NCI-H345 (cell line): ENCODE results near the gene AIFM1.
"Not testable (repeated sequence)": the region's sequence is repeated elsewhere in the genome, so short reads cannot be mapped to it uniquely, and the experiment has no call there.

Source experiments
- DNase-seq: peaks from one replicate; lab custom pipeline; 2025; lab: John Stamatoyannopoulos, UW

AIFM1 gene

GRCh38 chrX:130118441-130119311, 47.0 kb downstream of the AIFM1 start:
- DNase-seq: no peak

GRCh38 chrX:130117166-130117565, 48.5 kb downstream of the AIFM1 start:
- DNase-seq: no peak

- not testable (repeated sequence) for DNase-seq
These were observed 50.3 kb downstream of the AIFM1 start for GRCh38 chrX:130115119-130115885.

GRCh38 chrX:130114141-130114588, 51.5 kb downstream of the AIFM1 start:
- DNase-seq: no peak

DNA sequence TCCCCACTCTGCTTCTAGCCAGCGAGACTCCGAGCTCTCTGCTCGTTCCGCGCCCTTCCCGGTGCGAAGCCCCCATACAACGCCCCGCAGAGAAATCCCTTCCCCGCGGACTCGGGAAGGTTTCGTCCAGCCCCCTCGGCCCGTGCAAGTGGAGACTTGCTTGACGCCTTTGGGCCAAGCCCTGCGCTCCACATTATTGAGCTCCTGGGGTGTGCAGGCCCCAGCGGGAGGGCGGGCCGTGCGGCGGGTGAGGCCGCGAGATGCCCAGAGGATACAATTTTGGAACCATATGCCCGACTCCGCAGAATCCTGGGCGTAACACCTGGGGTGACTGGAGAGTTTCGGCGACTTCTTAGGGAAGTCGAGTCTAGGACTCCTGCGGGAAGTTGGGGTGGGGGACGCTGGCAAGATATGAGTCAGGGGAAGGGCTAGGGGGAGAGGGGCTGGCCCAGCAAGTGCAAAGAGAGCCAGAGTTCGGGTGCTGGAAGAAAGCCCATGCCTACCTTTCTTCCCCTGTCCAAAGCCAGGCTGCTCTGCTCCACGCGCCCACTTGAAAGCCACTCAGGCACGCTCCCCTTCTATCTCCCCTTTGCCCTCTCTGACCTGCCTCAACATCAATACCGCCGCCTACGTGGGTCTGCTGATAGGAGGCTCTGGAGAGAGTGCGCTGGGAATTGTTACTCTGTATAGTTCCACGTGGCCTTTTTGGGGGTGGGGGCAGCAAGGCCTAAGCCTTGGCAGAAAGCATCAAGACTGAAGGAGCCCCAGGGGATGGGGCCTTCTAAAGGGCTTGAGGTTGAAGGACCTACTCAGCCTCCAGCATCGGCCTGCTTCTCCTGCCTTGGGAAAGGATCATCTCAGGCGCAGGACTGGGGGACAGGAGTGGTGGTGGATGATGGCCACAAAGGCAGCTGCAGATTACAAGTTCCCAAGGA, 54.2 kb downstream of the AIFM1 start:
- DNase-seq: no peak

GRCh38 chrX:130110379-130111219, 55.0 kb downstream of the AIFM1 start, which contains the start of gene ELF4:
Gene ELF4, minus strand, starts transcription at chrX:130110497. Its CDS starts 29,167 bp downstream, at chrX:130081330.
- peak; percentile 25 for DNase-seq

GRCh38 chrX:130109429-130110378, 55.9 kb downstream of the AIFM1 start:
- DNase-seq: no peak

GRCh38 chrX:130108647-130109428, 56.8 kb downstream of the AIFM1 start:
- no peak for DNase-seq

DNA sequence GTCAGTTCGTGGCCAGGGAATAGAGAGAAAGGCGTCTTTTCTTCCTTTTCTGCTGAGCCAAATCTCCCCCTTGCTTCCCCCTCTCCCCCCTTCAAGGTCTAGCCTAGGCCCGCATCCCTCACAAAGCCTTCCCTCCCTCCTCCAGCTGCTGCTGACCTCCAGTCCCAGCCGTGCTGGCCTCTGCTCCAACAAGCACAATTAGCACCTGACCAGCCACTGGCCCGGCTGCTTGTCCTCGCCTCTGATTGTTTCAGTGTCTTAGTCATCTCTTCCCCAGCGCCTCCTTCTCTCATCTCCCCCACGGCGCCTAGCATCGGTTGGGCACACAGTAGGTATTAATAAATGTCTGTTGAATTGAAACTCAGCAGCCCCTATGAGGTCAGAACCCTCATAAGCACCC, 59.6 kb downstream of the AIFM1 start:
- DNase-seq: no peak

DNA sequence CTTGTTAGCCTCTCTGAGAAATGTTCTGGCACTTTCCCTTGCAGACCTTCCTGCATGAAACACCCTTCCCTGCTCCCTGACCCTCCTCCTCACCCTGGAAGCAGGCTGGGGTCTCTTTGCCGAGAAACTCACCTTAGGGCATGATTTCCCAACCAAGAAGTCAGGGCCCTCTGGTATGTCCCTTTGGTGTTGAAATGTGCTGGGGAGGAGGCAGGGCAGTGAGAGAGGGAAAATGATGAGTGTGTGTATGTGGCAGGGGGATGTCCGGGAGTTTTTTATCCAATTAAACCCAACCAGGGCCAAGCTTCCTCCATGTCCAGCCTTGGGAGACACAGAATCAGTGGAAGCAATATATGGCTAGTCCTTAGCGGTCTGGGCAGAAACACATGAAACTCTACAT, 60.4 kb downstream of the AIFM1 start:
- no peak for DNase-seq

DNA sequence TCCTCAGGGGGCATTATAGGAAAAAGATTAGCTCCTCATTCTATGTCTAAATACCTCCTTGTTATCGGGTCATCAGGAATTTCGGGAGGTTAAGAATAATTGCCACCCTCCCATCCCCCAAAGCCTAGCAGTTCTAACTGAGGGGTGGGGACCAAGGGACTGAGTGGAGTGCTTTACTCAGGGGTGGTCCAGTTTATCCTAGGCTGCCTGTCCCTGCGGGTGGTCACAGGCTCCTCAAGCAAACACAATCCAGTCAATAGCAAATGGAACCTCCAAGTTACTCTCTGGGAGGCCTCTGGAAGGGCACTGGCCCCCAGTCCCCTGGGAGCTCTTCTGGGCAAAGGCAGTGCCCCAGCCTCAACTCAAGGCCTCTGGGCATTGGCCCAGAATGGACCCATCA, 62.0 kb downstream of the AIFM1 start:
- DNase-seq: no peak

- no peak for DNase-seq
These were observed 65.5 kb downstream of the AIFM1 start for GRCh38 chrX:130100180-130100579.

DNA sequence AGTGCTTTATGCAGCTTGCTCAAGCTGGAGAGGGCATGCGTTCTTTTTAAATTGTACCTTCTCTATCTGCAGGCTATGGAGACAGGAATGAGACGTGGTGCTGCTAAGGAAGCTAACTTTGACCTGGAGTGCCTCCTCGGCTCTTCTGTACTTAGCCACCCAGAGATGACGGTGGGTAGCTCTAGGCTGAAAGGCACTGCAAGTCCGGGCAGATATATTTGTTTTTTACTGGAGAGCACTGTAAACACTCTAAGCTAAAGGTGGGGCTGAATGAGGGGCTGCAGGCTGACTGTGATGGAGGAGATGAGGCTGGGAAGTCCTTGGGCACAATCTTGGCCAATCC, 67.5 kb downstream of the AIFM1 start:
- peak; percentile 42 for DNase-seq

- DNase-seq: peak; percentile 42
These were observed 68.0 kb downstream of the AIFM1 start for GRCh38 chrX:130097507-130098209.

GRCh38 chrX:130095249-130096030, 70.2 kb downstream of the AIFM1 start:
- no peak for DNase-seq

GRCh38 chrX:130094696-130095095, 70.9 kb downstream of the AIFM1 start:
- no peak for DNase-seq

DNA sequence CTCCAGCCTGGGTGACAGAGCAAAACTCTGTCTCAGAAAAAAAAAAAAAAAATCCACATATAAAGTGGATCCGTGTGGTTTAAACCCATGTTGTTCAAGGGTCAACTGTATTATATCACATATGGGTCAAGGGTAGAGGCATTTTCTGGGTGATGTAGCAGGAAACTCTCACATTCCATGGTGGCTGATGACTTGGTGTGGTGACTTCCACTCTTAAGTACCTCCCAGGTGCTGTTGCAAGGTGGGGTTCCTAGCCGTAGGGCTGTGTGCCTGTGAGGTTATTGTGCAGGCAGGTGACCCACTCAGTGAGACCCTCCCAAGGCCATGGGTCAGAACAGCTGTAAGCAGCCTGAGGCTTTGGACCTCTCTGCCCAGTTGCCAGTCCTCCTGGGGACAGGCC, 72.4 kb downstream of the AIFM1 start:
- DNase-seq: no peak
